GM21381 (cell line): ENCODE results near the gene SLC26A8.

Experiments used
- ATAC-seq: cut with Tn5 transposase; IDR thresholded peaks from one replicate; pipeline ENCODE4 v1.9.1; 2021; ENCODE audit warnings: mild to moderate bottlenecking, moderate library complexity; ENCODE audit not compliant: unreplicated experiment

SLC26A8 gene

DNA sequence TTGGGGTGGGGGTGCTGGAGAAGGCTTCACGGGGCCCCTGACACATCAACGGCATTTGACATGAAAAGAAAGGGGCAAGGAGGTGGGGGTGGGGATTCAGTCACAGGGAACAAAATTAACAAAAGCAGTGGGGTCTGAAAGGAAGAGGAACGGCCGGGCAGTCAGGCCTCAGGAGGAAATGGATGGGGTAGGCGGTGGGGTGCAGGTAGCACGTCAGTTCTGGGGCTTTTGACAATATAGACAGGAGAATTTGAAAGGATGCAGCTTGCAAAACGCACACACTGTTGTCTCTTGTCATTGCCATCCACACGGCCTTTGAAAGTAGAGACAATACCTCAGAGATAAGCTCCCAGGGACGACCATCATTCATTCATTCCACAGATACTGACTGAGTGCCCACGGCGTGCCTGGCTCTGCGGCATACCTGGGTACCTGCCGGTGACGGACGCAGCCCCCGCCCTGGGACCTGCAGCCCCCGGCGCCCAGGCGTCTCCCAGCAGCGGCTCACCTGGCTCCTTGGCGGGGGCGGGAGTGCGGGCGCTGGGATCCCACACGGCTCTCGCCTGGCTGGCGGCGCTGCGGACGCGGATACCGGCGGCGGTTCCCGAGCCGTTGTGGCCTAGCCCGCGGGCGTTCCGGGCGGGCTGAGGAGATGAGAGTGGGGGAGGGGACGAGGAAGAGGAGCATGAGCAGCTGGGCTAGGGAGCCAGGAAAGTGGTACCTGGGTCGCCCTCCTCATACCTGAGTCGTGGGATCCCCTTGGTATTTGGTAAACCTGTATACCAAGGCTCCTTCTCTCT, at the start of gene SLC26A8:
TSS of gene SLC26A8 (minus strand) at position 646 of the 800 bp plus-strand sequence. CDS start 4,934 bp downstream, outside the sequence.
- ATAC-seq = no peak

DNA sequence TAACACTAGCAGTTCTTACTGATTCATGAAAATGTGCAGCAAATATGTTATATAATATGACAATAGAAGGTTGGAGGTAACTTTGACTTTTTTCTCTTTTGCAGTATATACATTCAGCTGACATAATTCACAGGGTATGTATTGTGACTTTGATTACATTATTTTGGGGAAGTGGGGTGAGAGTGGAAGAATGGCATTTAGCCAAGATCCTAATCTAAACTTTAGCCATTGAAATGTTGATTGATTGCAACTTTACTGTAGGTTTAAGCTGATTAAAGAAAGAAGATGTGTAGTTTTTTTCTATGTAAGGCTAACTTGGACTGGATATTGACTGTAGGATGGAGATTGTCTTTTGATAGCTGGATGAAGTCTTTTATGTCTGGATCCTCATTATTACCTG, 49.1 kb upstream of the SLC26A8 start:
- ATAC-seq = no peak

DNA sequence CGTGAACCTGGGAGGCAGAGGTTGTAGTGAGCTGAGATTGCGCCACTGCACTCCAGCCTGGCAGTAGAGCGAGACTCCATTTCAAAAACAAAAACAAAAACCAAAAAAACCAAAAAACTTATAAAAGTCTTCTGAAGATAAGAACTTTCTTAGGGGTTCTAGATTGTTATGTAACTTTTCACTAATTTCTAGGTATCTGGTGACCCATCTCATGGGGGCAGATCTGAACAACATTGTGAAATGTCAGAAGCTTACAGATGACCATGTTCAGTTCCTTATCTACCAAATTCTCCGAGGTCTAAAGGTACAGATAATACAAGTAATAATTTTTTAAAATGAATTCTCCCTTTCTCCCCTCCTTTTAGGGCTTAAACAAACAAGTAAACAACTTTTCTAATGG, 48.2 kb upstream of the SLC26A8 start:
- ATAC-seq = no peak

DNA sequence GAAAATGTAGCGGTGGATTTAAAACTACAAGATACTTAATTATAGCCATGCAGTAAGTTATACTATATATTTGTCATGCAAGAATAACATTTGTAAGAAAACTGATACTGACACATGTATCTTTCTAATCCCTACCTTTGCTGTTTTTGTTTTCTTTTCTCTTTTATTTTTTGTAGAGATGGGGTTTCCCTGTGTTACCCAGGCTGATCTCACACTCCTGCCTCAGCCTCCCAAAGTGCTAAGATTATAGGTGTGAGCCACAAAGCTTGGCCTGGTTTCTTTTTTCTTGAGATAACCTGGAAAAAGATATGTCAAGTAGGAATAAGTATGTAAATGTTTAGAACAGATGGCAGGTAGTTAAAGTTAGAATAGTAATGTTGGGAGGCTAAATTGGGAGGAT, 47.3 kb upstream of the SLC26A8 start:
- no peak for ATAC-seq

- no peak for ATAC-seq
These were observed 46.8 kb upstream of the SLC26A8 start for GRCh38 chr6:36071281-36071680.

- no peak for ATAC-seq
These were observed 45.8 kb upstream of the SLC26A8 start for GRCh38 chr6:36070252-36070651.

DNA sequence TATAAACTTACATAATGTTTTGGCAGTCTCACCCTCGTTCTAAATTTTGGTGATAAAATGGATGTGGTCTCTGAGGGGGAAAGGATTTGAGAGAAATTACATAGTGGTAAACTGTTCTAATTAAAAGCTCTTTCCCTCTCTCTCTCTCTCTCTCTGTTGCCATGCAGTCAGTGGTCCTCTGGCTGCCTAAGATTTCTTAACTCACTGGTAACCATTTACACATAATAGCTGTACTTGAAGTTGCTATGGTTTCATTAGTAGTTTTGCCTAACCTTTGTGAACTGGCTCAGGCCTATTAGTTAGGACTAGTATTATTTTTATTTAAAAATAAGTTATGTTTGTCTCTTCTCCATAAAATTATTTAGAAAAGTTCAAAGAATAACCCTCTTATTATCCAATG, 45.1 kb upstream of the SLC26A8 start:
- no peak for ATAC-seq

GRCh38 chr6:36068586-36068985, 44.1 kb upstream of the SLC26A8 start:
- ATAC-seq = no peak

DNA sequence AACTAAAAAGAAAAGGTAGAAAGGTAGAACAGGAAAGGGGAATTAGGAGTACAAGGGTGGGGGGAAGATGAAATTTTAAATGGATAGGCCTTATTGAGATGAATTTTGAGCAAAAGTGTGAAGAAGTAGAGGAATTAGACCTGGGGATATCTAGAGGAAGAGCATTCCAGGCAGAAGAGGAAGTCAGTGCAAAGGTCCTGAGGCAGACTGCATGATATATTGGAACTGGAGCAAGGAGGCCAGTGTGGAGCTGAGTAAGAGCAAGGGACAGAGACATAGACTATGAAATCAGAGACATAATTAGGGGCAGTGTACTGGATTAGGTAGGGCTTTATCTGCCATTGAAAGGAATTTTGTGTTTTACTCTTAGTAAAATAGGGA, 43.6 kb upstream of the SLC26A8 start:
- no peak for ATAC-seq

DNA sequence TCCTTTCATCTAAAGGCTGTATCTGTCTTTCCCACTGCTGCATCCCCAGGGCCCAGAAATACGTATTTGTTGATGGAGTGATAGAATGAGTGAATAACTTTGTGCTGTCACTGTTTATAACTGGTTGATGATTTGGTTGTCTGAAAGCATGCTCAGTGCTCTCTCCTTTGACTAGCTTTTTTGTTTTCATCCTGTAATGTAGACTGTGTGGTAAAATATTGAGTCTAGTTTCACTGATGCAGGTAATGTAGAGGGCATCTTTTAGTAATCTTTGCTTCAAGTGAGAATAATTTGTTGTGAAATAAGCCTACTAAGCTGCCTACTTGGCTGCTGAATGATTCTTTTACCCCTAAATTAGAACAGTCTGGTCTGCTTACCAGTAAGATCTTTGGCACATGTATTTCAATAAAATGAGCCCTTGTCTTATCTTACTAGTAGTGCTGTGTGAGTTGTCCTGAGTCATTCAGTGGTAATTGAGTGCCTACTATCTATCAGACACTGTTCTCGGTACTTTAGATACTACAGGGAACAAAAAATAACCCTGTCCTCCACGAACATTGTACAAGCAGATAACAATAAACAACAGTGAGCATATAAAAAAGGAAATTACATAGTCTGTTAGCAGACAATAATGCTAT, 43.1 kb upstream of the SLC26A8 start:
- no peak for ATAC-seq

DNA sequence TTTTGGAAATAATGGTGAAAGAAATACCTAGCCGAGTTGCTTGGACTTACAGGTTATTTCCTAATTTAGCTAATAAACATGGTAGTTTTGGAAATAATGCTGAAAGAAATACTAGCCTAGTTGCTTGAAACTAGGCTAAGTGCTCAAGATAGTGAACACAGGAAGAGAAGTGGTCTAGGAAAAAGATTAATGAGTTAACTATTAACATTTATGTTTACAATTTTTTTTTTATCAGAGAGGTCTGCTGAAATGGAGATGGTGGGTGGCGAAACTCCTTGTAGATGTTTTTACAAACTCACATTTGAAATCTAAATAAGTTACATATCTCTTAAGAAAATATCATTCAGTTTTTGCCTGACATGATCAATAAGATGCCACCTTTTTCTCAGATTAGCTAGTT, 42.4 kb upstream of the SLC26A8 start:
- ATAC-seq = no peak

- ATAC-seq = no peak
These were observed 41.5 kb upstream of the SLC26A8 start for GRCh38 chr6:36065916-36066315.

DNA sequence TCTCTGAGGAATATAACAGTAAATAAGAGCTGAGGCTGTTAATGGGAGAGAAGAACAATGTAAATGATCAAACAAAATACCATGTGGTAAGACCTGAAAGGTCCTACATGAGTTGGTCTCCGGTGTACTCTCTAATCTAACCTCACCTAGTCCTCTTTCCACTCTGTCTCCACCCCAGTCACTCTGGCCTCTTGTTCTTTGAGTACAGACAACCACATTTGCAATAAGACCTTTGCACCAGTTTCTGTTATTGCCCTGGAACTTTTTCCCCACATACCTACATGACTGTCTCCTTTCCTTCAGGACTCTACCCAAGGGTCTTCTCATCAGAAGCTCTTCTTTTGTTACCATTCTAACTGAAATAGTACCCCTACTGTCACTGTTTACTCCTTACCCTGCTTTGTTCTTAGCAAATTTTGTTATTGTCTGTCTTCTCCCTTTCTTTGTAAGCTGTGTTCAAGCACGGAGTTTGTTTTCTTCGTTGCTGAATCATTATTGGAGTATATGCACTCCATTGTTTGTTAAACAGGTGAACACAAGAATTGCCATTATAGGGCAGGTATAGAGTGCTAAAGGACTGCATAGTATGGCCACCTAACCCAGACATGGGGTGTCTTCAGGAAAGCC, 40.4 kb upstream of the SLC26A8 start:
- ATAC-seq = no peak

DNA sequence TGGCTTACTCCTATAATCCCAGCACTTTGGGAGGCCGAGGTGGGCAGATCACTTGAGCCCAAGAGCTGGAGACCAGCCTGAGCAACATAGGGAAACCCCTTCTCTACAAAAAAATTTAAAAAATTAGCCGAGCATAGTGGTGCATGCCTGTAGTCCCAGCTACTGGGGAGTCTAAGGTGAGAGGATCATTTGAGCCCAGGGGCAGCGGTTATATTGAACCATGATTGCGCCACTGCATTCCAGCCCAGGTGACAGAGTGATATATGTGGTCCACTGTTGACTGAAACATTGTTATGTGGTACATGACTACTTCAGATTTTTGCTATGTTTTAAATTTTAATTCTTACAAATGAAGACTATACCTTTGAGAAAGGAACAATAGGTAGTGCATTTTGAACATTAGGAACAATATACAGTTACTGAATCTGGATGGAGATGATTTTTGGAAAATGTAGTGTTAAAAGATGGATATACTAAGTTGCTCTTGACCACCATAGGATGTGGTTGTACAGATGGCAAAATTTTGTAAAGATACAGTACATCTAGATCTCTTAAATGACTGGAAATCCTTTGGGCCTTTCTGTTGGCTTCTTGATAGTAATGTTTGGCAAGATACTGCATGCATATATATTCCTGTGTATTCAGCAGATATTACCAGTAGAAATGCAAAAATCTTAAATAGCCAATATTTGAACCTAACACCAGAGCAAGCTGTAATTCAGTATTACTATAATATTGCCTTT, 39.0 kb upstream of the SLC26A8 start:
- ATAC-seq = no peak

GRCh38 chr6:36062247-36062646, 37.8 kb upstream of the SLC26A8 start:
- no peak for ATAC-seq

GRCh38 chr6:36061236-36061635, 36.8 kb upstream of the SLC26A8 start:
- ATAC-seq = no peak

DNA sequence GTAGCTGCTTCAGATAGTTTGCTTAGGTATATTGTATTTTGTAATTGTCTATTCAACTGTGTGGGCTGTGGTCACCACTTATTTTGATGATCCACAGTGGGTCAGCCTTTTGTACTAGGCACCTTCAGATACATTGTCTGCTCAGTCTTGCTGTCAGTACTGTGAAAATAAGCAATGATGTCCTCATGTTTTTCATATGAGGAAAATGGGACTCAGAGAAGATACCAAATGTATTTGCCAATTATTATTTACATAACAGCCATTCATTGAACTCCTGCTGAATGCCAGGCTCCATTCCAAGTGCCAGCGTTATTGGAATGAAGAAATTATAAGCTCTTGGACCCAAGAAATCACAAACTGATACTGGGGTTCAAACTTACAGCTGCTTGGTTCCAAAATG, 31.7 kb upstream of the SLC26A8 start:
- ATAC-seq = no peak

DNA sequence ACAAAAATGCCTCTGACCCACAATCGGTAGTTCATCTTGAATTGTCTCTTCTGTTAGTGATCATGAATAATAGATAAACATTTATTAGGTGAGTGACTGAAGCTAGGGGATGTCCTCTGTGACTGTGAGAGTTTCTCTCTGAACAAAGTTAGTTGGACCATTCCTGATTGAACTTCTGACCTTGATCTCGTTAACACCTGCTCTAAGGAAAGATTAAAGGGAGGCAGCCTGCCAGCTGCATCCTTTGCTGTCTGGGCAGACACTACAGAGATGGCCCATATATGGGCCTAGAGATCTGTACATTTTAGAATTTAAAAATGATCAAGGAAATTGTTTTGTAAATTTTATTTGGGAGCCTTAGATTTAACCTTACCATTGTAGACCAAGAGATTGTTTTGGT, 30.5 kb upstream of the SLC26A8 start:
- no peak for ATAC-seq

- ATAC-seq = no peak
These were observed 30.0 kb upstream of the SLC26A8 start for GRCh38 chr6:36054415-36054814.

DNA sequence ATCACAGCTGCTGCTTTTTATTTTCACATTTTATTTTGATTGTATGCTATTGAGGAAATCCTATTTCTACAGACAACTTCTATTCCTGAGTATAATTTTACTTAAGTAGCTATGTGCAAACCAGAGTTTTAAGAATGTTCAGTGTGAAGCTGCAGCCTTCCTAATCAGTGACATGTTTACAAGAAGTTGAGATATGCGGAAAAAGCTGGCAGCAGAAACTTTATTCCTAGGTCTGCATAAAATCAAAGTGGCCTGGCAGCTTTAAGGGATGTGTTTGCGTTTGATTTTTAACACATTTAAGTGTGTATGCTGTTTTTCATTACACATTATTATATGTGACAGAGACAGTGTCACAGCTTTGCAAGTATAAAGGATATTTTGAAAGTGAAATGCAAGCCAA, 29.4 kb upstream of the SLC26A8 start:
- ATAC-seq = no peak

GRCh38 chr6:36052097-36052496, 27.7 kb upstream of the SLC26A8 start:
- ATAC-seq = no peak
